Keratinocyte (primary cell): ENCODE data around the gene PPP1R18.

ENCODE experiments used
- CTCF ChIP-seq, 3 experiments: IDR thresholded peaks in 1 of 3; conservative IDR thresholded peaks in 1 of 3; optimal IDR thresholded peaks in 1 of 3; 2 replicates in 2 of 3; 3 replicates in 1 of 3; pipeline versions ENCODE3 to v1.5.1; 2011; ENCODE audit warnings: low read length in 3 of 3, mild to moderate bottlenecking in 3 of 3, moderate library complexity in 2 of 3, control low read depth in 1 of 3, inconsistent platforms in 1 of 3; ENCODE audit not compliant: insufficient read depth in 2 of 3; ENCODE audit errors: extremely low read depth in 1 of 3
- EZH2 ChIP-seq: IDR thresholded peaks from one replicate; pipeline ENCODE4 v1.6.1; 2012; ENCODE audit warnings: inconsistent platforms, mild to moderate bottlenecking, low read length, moderate library complexity

- TF ChIP-seq CTCF (optimal IDR thresholded peaks at IDR 0.05 in 1 of 3, IDR thresholded peaks at IDR 0.05 in 1 of 3, conservative IDR thresholded peaks at IDR 0.05 in 1 of 3; ENCODE audit: extremely low read depth in 1 of 3, insufficient read depth in 2 of 3, low read length in 3 of 3) = no peak
- TF ChIP-seq EZH2 = no peak
Measured at GRCh38 chr6:30646450-30647241, 39.8 kb downstream of the PPP1R18 start, which contains the start of gene C6orf136.
